Testis (tissue), 2 donors: ENCODE measurements around the gene ARMC6.

ENCODE experiments used
- CTCF ChIP-seq, 3 experiments: fragments of 450-650 bp in 2 of 3; fragments of 200-600 bp in 1 of 3; sonication (generic) in 1 of 3; IDR thresholded peaks; one replicate each; pipeline ENCODE4 v1.5.1; 2016 to 2019; ENCODE audit warnings: antibody characterized with exemption in 3 of 3, mild to moderate bottlenecking in 2 of 3, moderate library complexity in 1 of 3
- POLR2A ChIP-seq: fragments of 450-650 bp; IDR thresholded peaks from one replicate; pipeline ENCODE4 v1.6.1; 2017; ENCODE audit warnings: antibody characterized with exemption, mild to moderate bottlenecking, moderate library complexity

- TF ChIP-seq CTCF (IDR thresholded peaks at IDR 0.05) (no peak), POLR2A (no peak)
Observed at GRCh38 chr19:19101540-19101939, 68.1 kb downstream of the ARMC6 start.
